A549 (cell line): ENCODE measurements around the gene CLDND2.

Experiments used
- CEBPB ChIP-seq, 2 experiments: fragments of >200 bp in 1 of 2; sonication (Bioruptor Twin) in 1 of 2; formaldehyde crosslinking in 1 of 2; IDR thresholded peaks; 2 replicates each; pipeline ENCODE4 v1.6.1; 2012 to 2016
- GATA3 ChIP-seq: IDR thresholded peaks from 2 replicates; pipeline ENCODE4 v1.6.1; 2012; ENCODE audit warnings: borderline replicate concordance
- TF ChIP-seq, protein P1 (sequence below): fragments of >200 bp; sonication (Bioruptor Twin); formaldehyde crosslinking; IDR thresholded peaks from 3 replicates; pipeline ENCODE4 v1.5.1; 2016

DNA sequence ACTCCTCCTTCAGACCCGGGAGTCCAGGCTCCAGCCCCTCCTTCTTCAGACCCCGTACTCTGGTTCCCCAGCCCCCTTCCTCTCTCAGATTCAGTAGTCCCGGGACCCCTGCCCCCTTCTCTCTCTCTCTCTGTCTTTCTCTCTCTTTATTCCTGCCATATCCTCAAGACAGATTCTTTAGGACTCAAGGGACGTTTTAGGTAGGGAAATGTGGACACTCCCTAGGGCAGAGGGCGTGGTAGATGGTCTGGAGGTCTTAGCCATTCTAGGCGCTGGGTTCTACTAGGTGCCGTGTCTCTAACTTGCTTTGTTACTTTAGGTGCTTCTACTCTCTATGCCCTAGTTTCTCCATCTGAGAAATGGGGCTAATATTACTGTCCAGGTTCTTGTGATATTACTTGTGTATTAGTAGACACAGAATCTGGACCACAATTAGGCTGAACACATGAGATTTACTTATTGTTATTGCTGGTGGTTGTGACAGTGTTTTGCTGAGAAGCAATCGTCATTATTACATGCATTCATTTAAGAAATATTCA is 22.3 kb upstream of the CLDND2 start:
- TF ChIP-seq CEBPB (IDR thresholded peaks at IDR 0.05) (no peak), GATA3 (no peak)
- TF ChIP-seq, protein P1, sequence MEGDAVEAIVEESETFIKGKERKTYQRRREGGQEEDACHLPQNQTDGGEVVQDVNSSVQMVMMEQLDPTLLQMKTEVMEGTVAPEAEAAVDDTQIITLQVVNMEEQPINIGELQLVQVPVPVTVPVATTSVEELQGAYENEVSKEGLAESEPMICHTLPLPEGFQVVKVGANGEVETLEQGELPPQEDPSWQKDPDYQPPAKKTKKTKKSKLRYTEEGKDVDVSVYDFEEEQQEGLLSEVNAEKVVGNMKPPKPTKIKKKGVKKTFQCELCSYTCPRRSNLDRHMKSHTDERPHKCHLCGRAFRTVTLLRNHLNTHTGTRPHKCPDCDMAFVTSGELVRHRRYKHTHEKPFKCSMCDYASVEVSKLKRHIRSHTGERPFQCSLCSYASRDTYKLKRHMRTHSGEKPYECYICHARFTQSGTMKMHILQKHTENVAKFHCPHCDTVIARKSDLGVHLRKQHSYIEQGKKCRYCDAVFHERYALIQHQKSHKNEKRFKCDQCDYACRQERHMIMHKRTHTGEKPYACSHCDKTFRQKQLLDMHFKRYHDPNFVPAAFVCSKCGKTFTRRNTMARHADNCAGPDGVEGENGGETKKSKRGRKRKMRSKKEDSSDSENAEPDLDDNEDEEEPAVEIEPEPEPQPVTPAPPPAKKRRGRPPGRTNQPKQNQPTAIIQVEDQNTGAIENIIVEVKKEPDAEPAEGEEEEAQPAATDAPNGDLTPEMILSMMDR = no peak
